WERI-Rb-1 (cell line): ENCODE results near the gene GARIN5A.

ENCODE experiments used
- DNase-seq: peaks from one replicate; pipeline ENCODE4 v3.0.0-alpha.2; 2020
- H3K27ac ChIP-seq: fragments of 250-450 bp; sonication (Bioruptor Pico); 2 replicates; pipeline ENCODE4 v1.5.1; 2020; ENCODE audit warnings: mild to moderate bottlenecking, moderate library complexity
- H3K27me3 ChIP-seq: fragments of 250-450 bp; sonication (Bioruptor Pico); 2 replicates; pipeline ENCODE4 v1.5.1; 2021; ENCODE audit warnings: mild to moderate bottlenecking, low read depth, moderate library complexity; ENCODE audit not compliant: insufficient read depth, severe bottlenecking
- H3K36me3 ChIP-seq: fragments of 250-450 bp; sonication (Bioruptor Pico); 2 replicates; pipeline ENCODE4 v1.5.1; 2020; ENCODE audit warnings: mild to moderate bottlenecking, moderate library complexity
- H3K4me3 ChIP-seq: 2 replicates; pipeline ENCODE4 v1.5.1; 2011; ENCODE audit warnings: low read depth, mild to moderate bottlenecking, control low read depth, low read length
- H3K9me3 ChIP-seq: fragments of 250-450 bp; sonication (Bioruptor Pico); 2 replicates; pipeline ENCODE4 v1.5.1; 2021; ENCODE audit warnings: mild to moderate bottlenecking, moderate library complexity; ENCODE audit not compliant: severe bottlenecking
- CTCF ChIP-seq: IDR thresholded peaks from 2 replicates; pipeline ENCODE4 v1.5.1; 2011; ENCODE audit warnings: low read depth, mild to moderate bottlenecking, control low read depth, inconsistent platforms, low read length

Gene GARIN5A

GRCh38 chr19:50466706-50467039 is 10.0 kb downstream of the GARIN5A start:
- H3K36me3 ChIP-seq, result no peaks in the 10 kb centered on the region
- no peak for DNase-seq
- TF ChIP-seq CTCF, result no peak

GRCh38 chr19:50465986-50466705 is 10.5 kb downstream of the GARIN5A start:
- peak; percentile 64 for TF ChIP-seq CTCF
- H3K27me3 ChIP-seq, result no peaks in the 10 kb centered on the region
- peak overlapping the region; percentile 30 for H3K4me3 ChIP-seq
- H3K36me3 ChIP-seq, result no peaks in the 10 kb centered on the region
- H3K27ac ChIP-seq, result peak overlapping the region; percentile 49
- no peaks in the 10 kb centered on the region for H3K9me3 ChIP-seq
- peak; percentile 84 for DNase-seq

More at GRCh38 chr19:50466706-50467039, 10.0 kb downstream of the GARIN5A start:
- H3K9me3 ChIP-seq, result no peaks in the 10 kb centered on the region
- H3K4me3 ChIP-seq, result no peak overlapping the region
- H3K27me3 ChIP-seq, result no peaks in the 10 kb centered on the region
- H3K27ac ChIP-seq, result peak overlapping the region; percentile 49; the same call in 1 of the 2 replicates

GRCh38 chr19:50465000-50465399 is 11.6 kb downstream of the GARIN5A start:
- H3K36me3 ChIP-seq, result no peaks in the 10 kb centered on the region
- TF ChIP-seq CTCF, result no peak
- DNase-seq, result no peak
- H3K4me3 ChIP-seq, result no peak overlapping the region
- H3K9me3 ChIP-seq, result no peaks in the 10 kb centered on the region
- H3K27me3 ChIP-seq, result no peaks in the 10 kb centered on the region
- peak overlapping the region; percentile 49; the same call in 1 of the 2 replicates for H3K27ac ChIP-seq

- Histone ChIP-seq H3K9me3 (no peaks in the 10 kb centered on the region), H3K36me3 (no peaks in the 10 kb centered on the region), H3K27me3 (no peaks in the 10 kb centered on the region), H3K4me3 (no peak overlapping the region), H3K27ac (no peak overlapping the region)
- no peak for TF ChIP-seq CTCF
- no peak for DNase-seq
These were observed 12.3 kb downstream of the GARIN5A start for GRCh38 chr19:50464348-50464747.

- Histone ChIP-seq H3K27ac (no peak overlapping the region), H3K27me3 (no peaks in the 10 kb centered on the region), H3K9me3 (no peaks in the 10 kb centered on the region), H3K4me3 (no peak overlapping the region), H3K36me3 (no peaks in the 10 kb centered on the region)
- no peak for TF ChIP-seq CTCF
- DNase-seq, result no peak
These were observed 13.7 kb downstream of the GARIN5A start for GRCh38 chr19:50462970-50463369.
